Measurements from ENCODE around the gene XAGE2.

DNA sequence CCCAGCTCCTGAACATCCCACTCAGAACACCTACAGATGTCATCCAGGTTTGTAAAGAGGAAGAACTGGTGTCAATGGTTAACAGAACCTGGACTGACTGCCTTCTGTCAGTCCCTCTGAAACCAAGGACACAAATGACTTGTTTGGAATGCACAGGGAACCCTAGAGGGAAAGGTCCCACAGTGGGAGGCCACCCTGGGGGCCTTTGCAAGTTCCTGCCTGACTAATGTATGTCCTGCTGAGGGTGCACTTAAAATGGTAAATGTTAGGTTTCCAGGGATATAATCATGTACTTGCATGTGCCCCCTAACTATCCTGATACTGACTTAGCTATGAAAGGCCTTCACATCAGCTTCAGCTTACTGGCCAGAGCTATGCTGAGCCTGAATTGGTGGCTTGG lies 15.0 kb upstream of the XAGE2 start:
- TF ChIP-seq, protein P1, sequence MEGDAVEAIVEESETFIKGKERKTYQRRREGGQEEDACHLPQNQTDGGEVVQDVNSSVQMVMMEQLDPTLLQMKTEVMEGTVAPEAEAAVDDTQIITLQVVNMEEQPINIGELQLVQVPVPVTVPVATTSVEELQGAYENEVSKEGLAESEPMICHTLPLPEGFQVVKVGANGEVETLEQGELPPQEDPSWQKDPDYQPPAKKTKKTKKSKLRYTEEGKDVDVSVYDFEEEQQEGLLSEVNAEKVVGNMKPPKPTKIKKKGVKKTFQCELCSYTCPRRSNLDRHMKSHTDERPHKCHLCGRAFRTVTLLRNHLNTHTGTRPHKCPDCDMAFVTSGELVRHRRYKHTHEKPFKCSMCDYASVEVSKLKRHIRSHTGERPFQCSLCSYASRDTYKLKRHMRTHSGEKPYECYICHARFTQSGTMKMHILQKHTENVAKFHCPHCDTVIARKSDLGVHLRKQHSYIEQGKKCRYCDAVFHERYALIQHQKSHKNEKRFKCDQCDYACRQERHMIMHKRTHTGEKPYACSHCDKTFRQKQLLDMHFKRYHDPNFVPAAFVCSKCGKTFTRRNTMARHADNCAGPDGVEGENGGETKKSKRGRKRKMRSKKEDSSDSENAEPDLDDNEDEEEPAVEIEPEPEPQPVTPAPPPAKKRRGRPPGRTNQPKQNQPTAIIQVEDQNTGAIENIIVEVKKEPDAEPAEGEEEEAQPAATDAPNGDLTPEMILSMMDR (IDR thresholded peaks at IDR 0.05; ENCODE audit: insufficient read depth, low read length, poor library complexity, severe bottlenecking): no peak
- no peak for TF ChIP-seq EZH2phosphoT487 (conservative IDR thresholded peaks at IDR 0.05; ENCODE audit: low read length)
